Stimulated activated CD4-positive, alpha-beta T cell treated with anti-CD3 and anti-CD28 coated beads, Interleukin-4, amount 100 ng/mL, for 1 hour (primary cell): ENCODE data around the gene TNRC6C.

Experiments
- DNase-seq: peaks from one replicate; pipeline ENCODE4 v3.0.0-alpha.2; 2020

TNRC6C gene

GRCh38 chr17:78019976-78020716 is 61.6 kb downstream of the TNRC6C start:
- no peak for DNase-seq

- no peak for DNase-seq
Observed at GRCh38 chr17:78020717-78021108, 62.2 kb downstream of the TNRC6C start.

DNA sequence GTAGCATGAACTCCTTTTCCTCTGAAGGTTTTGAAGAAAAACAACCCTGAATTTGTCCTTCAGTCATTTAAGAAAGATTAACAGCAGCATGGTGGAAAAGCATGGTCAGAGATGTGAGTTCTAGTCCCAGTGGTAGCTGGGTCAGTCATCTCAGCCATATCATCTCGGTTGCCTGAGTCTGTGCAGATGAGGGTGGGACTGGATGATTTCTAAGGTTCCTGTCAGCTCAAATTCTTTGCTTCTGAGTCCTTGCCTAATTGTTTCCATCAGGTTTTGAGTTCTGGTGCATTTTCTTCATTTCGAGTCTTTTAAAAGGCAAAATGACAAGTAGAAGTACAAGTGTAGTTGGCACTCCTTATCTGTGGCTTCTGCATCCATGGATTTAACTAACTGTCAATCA is 63.9 kb downstream of the TNRC6C start:
- no peak for DNase-seq

DNA sequence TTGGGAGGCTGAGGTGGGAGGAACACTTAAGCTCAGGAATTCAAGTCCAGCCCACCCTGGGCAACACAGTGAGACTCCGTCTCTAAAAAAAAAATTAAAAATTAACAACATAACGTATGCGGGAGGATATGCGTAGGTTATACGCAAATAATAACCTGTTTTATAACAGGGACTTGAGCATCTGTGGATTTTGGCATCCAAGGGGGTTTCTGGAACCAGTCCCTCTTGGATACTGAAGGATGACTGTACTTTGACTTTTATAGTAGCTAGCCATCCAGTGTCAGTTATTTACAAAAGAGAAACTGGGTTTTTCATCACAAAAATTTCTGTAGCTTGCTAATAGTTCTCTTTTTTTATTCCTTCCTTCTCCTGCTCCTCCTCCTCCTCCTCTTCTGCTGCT is 64.5 kb downstream of the TNRC6C start:
- DNase-seq: no peak

DNA sequence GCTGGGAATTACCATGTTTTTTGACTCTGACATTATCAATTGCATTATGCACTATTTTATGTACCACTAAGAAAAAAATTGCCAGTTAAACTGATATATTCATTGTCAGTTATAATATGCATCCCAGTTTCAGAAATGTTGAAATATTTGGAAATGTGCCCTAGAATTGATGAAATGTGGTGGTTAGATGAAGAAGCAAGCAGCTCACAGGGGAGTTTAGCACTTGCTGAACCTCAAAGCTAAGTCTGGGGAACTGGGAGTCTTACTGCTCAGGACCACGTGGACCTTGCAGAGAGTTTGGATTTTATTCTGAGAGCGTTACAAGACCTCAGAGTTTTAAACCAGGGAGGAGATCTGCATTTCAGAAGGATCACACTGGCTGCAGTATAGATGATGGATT is 67.9 kb downstream of the TNRC6C start:
- no peak for DNase-seq

- no peak for DNase-seq
Observed at GRCh38 chr17:78027121-78027520, 68.6 kb downstream of the TNRC6C start.

DNA sequence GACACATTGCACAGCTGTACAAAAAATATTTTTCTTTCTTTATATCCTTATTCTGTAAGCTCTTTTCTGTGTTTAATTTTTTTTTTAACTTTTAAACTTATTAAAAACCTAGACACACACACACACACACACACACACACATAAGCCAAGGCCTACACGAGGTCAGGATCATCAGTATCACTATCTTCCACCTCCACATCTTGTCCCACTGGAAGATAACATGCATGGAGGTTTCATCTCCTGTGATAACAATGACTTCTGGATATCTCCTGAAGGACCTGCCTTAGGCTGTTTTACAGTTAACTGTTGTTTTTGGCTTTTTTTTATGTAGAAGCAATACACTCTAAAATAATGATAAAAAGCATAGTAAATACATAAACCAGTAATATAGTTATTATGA is 71.2 kb downstream of the TNRC6C start:
- DNase-seq: no peak

- no peak for DNase-seq
Observed at GRCh38 chr17:78031435-78031834, 72.9 kb downstream of the TNRC6C start.

GRCh38 chr17:78032166-78032565 is 73.7 kb downstream of the TNRC6C start:
- no peak for DNase-seq

GRCh38 chr17:78034429-78035091 is 76.1 kb downstream of the TNRC6C start:
- no peak for DNase-seq

DNA sequence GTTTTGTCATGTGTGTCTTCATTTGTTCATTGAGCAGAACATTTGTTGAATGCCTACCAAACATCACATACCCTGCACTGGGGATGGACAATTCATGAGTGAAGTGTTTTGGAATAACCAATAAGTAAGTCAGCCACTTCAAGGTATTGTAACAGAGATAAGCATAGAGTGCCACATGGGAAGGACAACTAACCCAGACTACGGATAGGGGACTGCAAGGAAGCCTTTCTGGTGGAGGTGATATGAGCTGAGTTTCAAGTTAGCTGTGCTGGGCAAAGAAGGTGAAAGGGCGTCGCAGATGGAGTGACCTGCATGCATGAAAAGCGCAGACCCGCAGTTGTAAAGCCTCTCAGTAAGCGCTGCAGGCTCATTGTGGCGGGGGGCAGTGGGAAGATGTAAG is 78.8 kb downstream of the TNRC6C start:
- no peak for DNase-seq

- no peak for DNase-seq
Observed at GRCh38 chr17:78038748-78039288, 80.3 kb downstream of the TNRC6C start.

GRCh38 chr17:78039581-78039980 is 81.1 kb downstream of the TNRC6C start:
- DNase-seq: no peak

GRCh38 chr17:78040440-78041385 is 82.2 kb downstream of the TNRC6C start:
- DNase-seq: peak; percentile 35

GRCh38 chr17:78041386-78042179 is 83.1 kb downstream of the TNRC6C start:
- DNase-seq: no peak

- DNase-seq: no peak
Observed at GRCh38 chr17:78042542-78042941, 84.0 kb downstream of the TNRC6C start.

GRCh38 chr17:78043031-78043430 is 84.5 kb downstream of the TNRC6C start:
- DNase-seq: no peak

DNA sequence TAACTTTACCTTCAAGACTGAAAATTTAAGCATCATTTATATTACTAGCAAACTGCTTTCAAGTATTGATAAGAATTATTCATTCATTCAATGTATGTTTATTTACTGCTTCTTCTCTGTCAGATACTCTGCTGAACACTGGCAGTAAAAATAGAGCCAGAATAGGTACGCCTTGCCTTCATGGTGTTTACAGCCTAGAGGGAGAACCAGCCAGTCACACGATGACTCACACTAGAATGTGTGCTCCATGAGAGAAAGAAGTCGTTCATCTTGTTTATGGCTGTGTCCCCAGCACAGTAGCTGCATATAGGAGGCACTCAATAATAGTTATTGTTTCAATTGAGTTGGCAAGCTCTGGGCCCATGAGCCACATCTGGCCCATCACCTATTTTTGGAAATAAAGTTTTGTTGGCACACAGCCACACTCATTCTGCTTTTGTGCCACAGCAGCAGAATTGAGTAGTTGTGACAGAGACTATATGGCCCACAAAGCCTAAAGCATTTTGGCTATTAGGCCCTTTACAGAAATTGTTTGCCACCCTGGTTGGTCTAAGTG is 85.9 kb downstream of the TNRC6C start:
- DNase-seq: no peak

GRCh38 chr17:78045316-78045715 is 86.8 kb downstream of the TNRC6C start:
- DNase-seq: no peak

- no peak for DNase-seq
Observed at GRCh38 chr17:78046923-78047322, 88.4 kb downstream of the TNRC6C start.

DNA sequence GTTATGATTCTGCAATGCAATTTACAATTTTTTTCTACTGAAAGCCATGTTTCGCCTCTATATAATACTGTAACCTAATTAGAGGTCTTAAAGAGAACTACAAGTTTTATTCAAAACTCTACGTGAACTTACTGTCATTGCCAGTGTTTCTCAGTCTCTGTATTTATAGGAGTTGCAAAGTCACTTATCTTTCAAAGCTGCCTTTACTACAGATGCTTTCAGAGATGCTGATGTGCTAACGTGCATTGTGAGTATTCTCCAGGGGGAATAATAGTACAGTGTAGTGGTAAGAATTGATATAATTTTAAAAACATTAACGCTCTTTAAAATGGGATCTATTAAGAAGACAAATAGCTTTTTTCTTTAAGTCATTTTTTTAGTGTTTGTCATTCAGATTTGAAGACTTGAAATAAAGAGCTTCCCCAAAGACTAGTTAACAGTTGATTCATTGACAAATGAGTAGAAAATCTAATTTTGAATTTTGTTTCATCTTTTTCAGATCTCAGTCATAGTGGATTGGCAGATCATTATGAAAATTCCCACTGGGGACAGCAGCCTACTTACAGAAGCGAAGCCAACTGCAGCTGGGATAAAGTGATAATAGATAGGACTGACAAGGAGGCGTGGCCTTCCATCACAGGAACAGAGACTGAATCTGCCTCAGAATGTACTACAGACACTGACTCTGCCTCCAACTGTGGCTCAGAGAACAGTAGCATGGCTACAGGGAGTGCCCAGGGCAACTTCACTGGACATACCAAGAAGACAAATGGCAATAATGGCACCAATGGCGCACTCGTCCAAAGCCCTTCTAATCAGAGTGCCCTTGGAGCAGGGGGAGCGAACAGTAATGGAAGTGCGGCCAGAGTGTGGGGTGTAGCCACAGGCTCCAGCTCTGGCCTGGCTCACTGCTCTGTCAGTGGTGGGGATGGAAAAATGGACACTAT is 90.1 kb downstream of the TNRC6C start:
- no peak for DNase-seq
